Central memory CD8-positive, alpha-beta T cell (primary cell): ENCODE results near the gene RNF19B.

ENCODE experiments used
- ATAC-seq: fragments of 150-1000 bp; cut with Tn5 transposase; replicated peaks from 2 replicates; pipeline ENCODE4 v1.10.0; 2022; ENCODE audit warnings: mild to moderate bottlenecking, moderate FRiP score, moderate number of reproducible peaks; ENCODE audit not compliant: poor library complexity, severe bottlenecking; ENCODE audit errors: extremely low read depth
- DNase-seq, 2 donors: peaks; one replicate each; pipeline ENCODE4 v3.0.0; 2021; ENCODE audit warnings: low spot score in 2 of 2
- H3K27ac Mint-ChIP-seq: one replicate; pipeline ENCODE4 v1.8.0; 2022; ENCODE audit warnings: low read depth, mild to moderate bottlenecking, moderate library complexity, mixed read lengths
- H3K27me3 Mint-ChIP-seq: one replicate; pipeline ENCODE4 v1.8.0; 2022; ENCODE audit warnings: mixed read lengths
- H3K36me3 Mint-ChIP-seq: one replicate; pipeline ENCODE4 v1.8.0; 2022; ENCODE audit warnings: mild to moderate bottlenecking, moderate library complexity, mixed read lengths; ENCODE audit not compliant: insufficient read depth
- H3K4me1 Mint-ChIP-seq: one replicate; pipeline ENCODE4 v1.8.0; 2022; ENCODE audit warnings: mixed read lengths
- H3K4me3 Mint-ChIP-seq: one replicate; pipeline ENCODE4 v1.8.0; 2022; ENCODE audit warnings: mild to moderate bottlenecking, moderate library complexity, mixed read lengths
- H3K9me3 Mint-ChIP-seq: one replicate; pipeline ENCODE4 v1.8.0; 2022; ENCODE audit warnings: mixed read lengths

RNF19B gene

GRCh38 chr1:32891241-32891570 is 73.4 kb downstream of the RNF19B start:
- DNase-seq (no peak), ATAC-seq (no peak)
- Mint-ChIP-seq H3K36me3 (peaks cover 8% of the 10 kb centered on the region), H3K27ac (no peak overlapping the region), H3K9me3 (no peaks in the 10 kb centered on the region), H3K4me1 (peaks cover 14% of the 10 kb centered on the region), H3K4me3 (no peak overlapping the region), H3K27me3 (peaks cover 90% of the 10 kb centered on the region)

GRCh38 chr1:32890516-32891240 is 73.9 kb downstream of the RNF19B start:
- H3K4me1 Mint-ChIP-seq = peaks cover 17% of the 10 kb centered on the region
- DNase-seq = no peak
- H3K27ac Mint-ChIP-seq = no peak overlapping the region
- no peak overlapping the region for H3K4me3 Mint-ChIP-seq
- H3K36me3 Mint-ChIP-seq = peaks cover 8% of the 10 kb centered on the region
- no peaks in the 10 kb centered on the region for H3K9me3 Mint-ChIP-seq
- ATAC-seq = no peak
- H3K27me3 Mint-ChIP-seq = peaks cover 90% of the 10 kb centered on the region

- Mint-ChIP-seq H3K4me3 (no peak overlapping the region), H3K9me3 (no peaks in the 10 kb centered on the region), H3K4me1 (peaks cover 22% of the 10 kb centered on the region), H3K36me3 (peaks cover 13% of the 10 kb centered on the region), H3K27me3 (peaks cover 91% of the 10 kb centered on the region), H3K27ac (no peak overlapping the region)
- no peak for DNase-seq
- no peak for ATAC-seq
These were observed 74.8 kb downstream of the RNF19B start for GRCh38 chr1:32889731-32890278.

- Mint-ChIP-seq H3K4me3 (no peak overlapping the region), H3K36me3 (peaks cover 13% of the 10 kb centered on the region), H3K27ac (no peak overlapping the region), H3K4me1 (peaks cover 22% of the 10 kb centered on the region), H3K27me3 (peaks cover 98% of the 10 kb centered on the region), H3K9me3 (no peaks in the 10 kb centered on the region)
- ATAC-seq = no peak
- DNase-seq = no peak
These were observed 75.8 kb downstream of the RNF19B start for GRCh38 chr1:32888677-32889420.

- H3K4me1 Mint-ChIP-seq = peaks cover 22% of the 10 kb centered on the region
- no peak for DNase-seq
- no peak overlapping the region for H3K4me3 Mint-ChIP-seq
- H3K27ac Mint-ChIP-seq = no peak overlapping the region
- H3K36me3 Mint-ChIP-seq = peaks cover 12% of the 10 kb centered on the region
- no peaks in the 10 kb centered on the region for H3K9me3 Mint-ChIP-seq
- ATAC-seq = no peak
- H3K27me3 Mint-ChIP-seq = peaks cover 98% of the 10 kb centered on the region
These were observed 76.5 kb downstream of the RNF19B start for GRCh38 chr1:32888134-32888533.

- no peak overlapping the region for H3K4me3 Mint-ChIP-seq
- ATAC-seq = no peak
- peaks cover 22% of the 10 kb centered on the region for H3K4me1 Mint-ChIP-seq
- H3K36me3 Mint-ChIP-seq = peaks cover 11% of the 10 kb centered on the region
- no peak for DNase-seq
- peaks cover 93% of the 10 kb centered on the region for H3K27me3 Mint-ChIP-seq
- no peak overlapping the region for H3K27ac Mint-ChIP-seq
- no peaks in the 10 kb centered on the region for H3K9me3 Mint-ChIP-seq
These were observed 77.0 kb downstream of the RNF19B start for GRCh38 chr1:32887623-32888022.

- no peak overlapping the region for H3K27ac Mint-ChIP-seq
- H3K9me3 Mint-ChIP-seq = no peaks in the 10 kb centered on the region
- peaks cover 15% of the 10 kb centered on the region for H3K4me1 Mint-ChIP-seq
- H3K27me3 Mint-ChIP-seq = peaks cover 86% of the 10 kb centered on the region
- H3K4me3 Mint-ChIP-seq = no peak overlapping the region
- peaks cover 5% of the 10 kb centered on the region for H3K36me3 Mint-ChIP-seq
- DNase-seq (no peak), ATAC-seq (no peak)
These were observed 77.7 kb downstream of the RNF19B start for GRCh38 chr1:32886828-32887414.
